Measurements from ENCODE around the gene TSBP1.

GRCh38 chr6:32391505-32391904 is 19.8 kb upstream of the TSBP1 start:
- TF ChIP-seq, protein P1, sequence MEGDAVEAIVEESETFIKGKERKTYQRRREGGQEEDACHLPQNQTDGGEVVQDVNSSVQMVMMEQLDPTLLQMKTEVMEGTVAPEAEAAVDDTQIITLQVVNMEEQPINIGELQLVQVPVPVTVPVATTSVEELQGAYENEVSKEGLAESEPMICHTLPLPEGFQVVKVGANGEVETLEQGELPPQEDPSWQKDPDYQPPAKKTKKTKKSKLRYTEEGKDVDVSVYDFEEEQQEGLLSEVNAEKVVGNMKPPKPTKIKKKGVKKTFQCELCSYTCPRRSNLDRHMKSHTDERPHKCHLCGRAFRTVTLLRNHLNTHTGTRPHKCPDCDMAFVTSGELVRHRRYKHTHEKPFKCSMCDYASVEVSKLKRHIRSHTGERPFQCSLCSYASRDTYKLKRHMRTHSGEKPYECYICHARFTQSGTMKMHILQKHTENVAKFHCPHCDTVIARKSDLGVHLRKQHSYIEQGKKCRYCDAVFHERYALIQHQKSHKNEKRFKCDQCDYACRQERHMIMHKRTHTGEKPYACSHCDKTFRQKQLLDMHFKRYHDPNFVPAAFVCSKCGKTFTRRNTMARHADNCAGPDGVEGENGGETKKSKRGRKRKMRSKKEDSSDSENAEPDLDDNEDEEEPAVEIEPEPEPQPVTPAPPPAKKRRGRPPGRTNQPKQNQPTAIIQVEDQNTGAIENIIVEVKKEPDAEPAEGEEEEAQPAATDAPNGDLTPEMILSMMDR (conservative IDR thresholded peaks at IDR 0.05 in 1 of 2, IDR thresholded peaks at IDR 0.05 in 1 of 2; ENCODE audit: extremely low read depth in 1 of 2, insufficient read depth in 1 of 2, low read depth in 1 of 2, low read length in 2 of 2), result no peak
- no peak for TF ChIP-seq EZH2 (IDR thresholded peaks at IDR 0.05; ENCODE audit: borderline replicate concordance, low read length)
